Stimulated activated CD8-positive, alpha-beta memory T cell treated with anti-CD3 and anti-CD28 coated beads, Interleukin-15, amount 100 ng/mL, for 1 hour (primary cell): ENCODE measurements around the gene ATRNL1.
"Not testable (repeated sequence)": the region's sequence is repeated elsewhere in the genome, so short reads cannot be mapped to it uniquely, and the experiment has no call there.

ENCODE experiments used
- DNase-seq: peaks from one replicate; pipeline ENCODE4 v3.0.0-alpha.2; 2020; ENCODE audit warnings: low read depth

Gene ATRNL1

DNA sequence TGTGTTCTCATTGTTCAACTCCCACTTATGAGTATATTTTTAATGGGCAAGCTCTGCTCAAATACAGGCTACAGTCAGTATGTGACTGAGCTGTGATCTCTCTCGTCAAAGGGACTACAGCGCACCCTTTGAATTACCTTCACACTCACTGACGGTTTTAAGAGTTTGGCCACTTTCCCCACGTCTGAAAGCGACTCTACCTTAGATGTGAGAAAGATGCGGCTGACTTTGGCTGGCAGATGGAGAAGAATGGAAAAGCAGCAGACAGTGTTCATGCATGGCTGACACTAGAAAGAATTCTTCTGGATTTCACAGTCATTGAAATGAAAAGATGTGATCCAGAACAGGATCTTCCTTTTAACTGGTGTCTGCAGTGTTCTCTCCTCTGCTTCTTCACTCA, 2.0 kb upstream of the ATRNL1 start:
- no peak for DNase-seq

DNA sequence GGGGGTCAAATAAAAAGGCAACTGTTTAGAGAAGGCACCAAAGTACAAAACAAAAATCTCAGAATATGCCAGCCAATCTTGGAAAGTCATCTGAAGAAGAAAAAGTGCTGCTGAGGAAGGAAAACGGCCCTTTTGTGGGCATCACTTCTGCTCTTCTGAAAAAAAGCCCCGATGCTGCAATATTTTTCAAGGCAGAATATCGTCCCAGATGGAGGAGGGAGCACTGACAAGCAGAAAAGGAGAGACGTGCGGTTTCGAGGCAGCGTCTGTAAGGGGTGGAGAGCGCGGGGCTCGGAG, 959 bp upstream of the ATRNL1 start:
- no peak for DNase-seq

DNA sequence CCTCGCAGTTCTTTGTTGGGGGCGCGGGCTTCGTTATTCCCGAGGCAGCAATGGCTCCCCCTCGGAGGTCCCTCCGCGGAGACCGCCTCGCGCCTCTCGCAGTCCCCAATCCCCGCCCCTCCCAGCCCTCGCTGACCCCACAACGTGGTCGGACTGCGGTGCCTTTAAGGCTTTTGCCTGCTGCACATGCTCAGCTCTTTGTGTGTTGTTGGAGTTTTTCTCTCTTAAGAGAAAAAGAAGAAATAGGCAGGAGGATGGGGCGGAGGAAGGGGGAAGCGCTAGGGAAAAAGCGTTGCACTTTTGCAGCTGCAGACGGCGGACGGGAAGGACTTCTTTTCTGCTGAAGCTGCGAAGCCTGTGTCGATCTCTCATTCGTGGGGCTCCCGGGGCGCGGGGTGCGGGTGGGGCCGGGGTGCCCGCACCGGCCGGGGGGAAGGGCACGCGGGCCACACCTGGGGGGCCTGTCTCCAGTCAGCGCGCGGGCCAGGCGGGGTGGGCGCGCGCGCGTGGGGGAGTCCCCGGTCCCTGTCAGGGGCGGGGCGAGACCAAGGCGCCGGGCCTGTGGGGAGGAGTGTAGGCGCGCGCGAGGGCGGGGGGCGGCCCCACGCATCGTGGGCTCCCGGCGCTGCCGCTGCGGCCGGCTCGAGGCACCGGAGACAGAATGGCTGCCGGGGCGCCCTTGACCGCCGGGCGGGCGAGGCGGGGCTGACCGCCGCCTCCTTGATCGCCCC, 445 bp upstream of the ATRNL1 start:
- no peak for DNase-seq

DNA sequence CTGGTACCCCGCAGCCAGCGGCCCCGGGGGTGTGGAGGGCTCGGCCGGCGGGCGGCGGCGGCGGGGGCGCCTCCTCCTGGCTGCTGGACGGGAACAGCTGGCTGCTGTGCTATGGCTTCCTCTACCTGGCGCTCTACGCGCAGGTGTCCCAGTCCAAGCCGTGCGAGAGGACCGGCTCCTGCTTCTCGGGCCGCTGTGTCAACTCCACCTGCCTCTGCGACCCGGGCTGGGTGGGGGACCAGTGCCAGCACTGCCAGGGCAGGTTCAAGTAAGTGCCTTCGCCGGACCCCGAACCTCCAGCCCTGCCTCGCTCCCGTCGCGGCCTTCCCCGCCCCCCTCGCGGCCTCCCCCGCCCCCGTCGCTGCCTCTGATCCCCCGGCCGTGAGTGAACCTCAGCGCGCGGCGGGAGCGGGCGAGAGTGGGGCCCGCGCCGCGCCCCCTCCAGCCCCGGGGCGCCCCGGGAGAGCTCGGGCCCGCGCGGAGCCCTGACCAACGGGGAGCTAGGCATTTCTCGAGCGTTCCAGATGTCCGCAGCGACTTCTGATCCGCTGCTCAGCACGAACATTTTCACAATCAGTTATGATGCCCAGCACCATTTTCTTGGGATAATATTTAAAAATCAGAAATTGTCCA, 727 bp downstream of the ATRNL1 start:
- DNase-seq: no peak

DNA sequence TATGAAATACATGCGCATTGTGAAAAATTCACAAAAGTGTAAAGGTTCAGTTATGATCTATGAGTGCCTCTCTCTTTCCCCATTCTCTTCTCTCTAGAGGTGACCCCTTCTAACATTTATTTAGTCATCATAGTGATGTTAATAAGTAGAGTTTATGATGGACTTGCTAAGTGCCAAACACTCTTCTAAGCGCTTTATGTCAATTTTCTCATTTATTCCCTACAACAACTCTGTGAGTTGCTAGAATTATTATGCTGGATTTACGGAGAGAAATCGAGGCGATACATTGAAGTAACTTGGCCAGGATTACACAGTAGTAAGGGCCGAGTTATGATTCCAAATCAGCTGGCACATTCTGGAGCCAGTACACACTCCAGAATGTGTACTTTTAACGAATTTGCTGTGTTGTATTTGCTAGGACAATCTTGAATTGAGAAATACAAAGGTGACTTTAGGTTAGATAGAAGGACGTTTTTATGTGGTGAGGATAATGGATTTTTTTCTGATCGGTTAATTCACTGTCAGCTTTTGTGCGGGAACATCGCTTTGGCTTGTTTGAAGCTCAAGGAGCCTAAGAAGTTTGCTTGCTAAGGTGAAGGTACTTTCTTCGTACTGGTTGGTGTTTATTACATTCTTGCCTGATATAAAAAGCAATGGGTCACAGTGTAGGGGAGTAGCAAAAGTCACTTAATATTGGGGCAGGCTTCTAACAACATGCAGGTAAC, 1.4 kb downstream of the ATRNL1 start:
- DNase-seq: no peak

DNA sequence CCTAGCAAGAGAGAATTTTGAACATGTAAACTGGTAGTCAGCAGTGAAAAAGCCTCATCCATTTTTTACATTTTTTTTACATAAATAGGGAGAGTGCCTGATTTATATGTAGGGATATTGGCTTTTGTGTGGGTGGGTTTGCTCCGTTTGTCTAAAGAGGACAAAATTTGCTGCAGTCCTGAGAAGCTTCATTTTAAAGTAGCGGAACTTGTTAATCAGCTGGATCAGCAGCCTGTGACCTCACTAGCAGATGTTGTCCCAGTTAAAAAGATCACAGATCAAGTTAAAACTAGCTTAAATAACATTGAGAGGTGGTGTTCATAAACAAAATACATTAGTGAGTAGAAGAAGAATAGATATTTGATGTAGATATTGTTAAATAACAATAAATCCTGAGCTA, 2.6 kb downstream of the ATRNL1 start:
- DNase-seq: no peak

DNA sequence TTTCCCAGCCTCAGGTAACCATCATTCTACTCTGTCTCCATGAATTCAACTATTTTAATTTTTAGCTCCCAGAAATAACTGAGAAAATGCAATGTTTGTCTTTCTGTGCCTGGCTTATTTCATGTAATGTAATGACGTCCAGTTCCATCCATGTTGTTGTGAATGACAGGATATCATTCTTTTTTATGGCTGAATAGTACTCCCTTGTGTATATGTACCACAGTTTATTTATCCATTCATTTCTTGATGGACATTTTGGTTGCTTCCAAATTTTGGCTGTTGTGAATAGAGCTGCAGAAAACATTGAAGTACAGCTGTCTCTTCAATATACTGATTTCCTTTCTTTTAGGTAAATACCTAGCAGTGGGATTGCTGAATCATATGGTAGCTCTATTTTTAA, 10.5 kb downstream of the ATRNL1 start:
- no peak for DNase-seq

DNA sequence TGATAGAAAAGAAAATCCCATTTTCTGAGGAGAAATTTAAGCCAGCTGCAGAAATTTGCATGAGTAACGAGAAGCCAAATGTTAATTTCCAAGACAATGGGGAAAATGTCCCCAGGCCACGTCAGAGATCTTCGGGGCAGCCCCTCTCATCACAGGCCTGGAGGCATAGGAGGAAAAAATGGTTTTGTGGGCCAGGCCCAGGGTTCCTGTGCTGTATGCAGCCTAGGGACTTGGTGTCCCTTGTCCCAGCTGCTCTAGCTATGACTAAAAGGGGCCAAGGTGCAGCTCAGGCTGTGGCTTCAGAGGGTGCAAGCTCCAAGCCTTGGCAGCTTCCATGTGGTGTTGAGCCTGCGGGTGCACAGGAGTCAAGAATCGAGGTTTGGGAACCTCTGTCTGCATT, 12.2 kb downstream of the ATRNL1 start:
- DNase-seq: not testable (repeated sequence)

DNA sequence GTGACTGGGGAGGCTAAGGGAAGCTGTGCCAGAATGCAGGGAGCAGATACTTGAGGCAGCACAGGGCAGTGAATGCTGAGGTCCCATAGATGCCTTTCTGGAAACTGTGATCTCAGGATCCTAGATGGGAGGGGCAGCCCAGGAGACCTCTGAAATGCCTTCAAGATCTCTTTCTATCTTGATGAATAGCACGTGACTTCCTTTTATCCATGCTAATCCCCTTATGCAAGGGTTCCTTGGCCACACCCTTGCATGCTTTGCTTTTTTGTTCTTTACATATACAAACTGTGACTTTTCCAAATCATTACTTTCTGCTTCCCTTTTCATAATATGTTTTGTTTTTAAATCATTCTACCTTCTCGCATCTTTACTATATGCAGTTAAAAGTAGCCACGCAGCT, 14.7 kb downstream of the ATRNL1 start:
- DNase-seq: no peak

DNA sequence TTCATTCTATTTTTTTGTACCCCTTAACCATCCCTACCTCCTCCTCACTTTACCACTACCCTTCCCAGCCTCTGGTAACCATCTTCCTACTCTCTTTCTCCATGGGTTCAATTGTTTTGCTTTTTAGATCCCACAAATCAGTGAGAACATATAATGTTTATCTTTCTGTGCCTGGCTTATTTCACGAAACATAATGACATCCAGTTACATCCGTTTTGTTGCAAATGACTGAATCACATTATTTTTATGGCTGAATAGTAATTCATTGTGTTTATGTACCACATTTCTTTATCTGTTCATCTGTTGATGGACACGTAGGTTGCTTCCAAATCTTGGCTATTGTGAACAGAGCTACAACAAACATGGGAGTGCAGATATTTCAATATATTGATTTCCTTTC, 24.1 kb downstream of the ATRNL1 start:
- no peak for DNase-seq

DNA sequence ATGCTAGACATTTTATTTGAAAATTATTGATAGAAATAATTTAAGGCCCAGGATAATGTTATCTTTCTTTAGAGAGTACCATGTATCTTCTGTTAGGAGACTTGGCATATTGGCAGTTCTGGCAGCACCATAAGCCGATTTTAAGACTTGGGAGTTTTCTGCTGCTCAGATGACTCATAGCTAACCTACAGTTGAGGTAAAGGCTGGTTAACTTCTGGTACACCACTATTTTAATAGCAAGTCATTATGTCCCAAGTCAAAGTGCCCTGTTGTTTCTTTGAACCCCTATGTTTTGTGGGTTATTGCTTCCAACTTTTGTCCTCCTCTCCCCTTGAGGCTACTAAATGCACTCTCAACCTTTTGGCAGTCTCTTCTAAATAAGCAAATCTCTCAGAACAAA, 25.2 kb downstream of the ATRNL1 start:
- no peak for DNase-seq

DNA sequence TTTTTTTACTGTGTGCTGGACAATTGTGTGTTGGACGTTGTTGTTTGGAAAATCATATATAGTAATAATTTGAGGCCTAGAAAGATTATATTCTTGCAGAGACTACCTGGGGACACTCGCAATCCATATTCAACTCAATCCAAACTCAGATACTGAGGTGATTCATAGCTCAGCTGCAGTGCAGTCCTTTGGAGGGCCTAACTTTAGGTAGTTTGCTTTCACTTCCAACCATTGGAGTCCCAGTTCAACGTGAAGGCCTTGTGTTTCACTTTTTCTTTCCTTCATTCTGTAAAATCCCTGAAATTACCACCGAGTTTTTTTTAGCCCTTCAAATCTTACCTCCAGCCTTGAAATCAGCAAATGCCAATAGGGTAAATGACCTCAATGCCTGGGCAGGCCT, 32.3 kb downstream of the ATRNL1 start:
- no peak for DNase-seq

DNA sequence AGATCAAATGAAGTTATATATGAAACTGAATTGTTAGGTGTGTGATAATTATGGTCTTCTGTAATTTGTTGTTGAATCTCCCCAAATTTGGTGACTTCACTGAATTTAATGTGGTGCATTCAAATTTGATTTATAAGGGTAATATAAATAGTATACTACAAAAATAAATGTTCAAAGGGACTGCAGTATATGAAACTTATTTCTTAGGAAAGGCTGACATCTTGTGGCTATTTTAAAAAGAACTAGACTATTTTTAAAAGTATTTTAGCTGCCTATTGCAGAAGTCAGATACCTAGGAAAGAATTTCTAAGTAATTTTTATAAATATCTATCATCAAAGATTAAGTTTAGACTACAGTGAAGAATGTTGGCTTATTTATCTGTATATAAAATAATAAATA, 36.6 kb downstream of the ATRNL1 start:
- DNase-seq: no peak

DNA sequence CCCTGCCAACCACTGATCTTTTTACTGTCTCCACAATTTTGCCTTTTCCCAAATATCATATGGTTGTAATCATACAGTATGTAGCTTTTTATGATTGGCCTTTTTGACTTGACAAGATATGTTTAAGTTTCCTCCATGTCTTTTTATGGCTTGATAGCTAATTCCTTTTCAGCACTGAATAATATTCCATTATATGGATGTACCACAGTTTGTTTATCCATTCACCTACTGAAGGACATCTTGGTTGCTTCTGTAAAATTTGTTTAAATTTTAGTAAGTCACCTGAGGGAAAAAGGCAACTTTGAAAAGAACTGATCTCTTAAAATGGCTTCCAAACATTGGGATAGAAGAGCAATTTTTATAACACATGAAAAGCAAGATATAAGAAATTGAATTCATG, 43.5 kb downstream of the ATRNL1 start:
- DNase-seq: no peak

DNA sequence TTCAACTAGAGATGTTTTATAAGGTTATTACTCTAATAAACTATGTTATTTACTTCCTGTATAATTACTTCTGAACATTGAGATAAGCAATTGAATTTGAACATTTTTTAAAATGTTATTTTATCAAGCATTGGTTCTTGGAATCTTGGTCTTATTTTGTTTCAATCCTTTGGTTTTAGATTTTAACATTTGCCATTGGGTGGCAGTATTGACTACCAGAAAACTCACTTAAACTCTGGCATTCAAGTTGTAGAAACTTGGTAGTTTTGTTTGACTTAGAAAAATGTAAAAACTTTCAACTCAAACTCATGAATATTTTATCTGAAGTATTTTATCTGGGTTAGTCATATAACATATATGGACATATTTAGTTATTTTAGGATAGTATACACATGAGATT, 48.1 kb downstream of the ATRNL1 start:
- DNase-seq: no peak

DNA sequence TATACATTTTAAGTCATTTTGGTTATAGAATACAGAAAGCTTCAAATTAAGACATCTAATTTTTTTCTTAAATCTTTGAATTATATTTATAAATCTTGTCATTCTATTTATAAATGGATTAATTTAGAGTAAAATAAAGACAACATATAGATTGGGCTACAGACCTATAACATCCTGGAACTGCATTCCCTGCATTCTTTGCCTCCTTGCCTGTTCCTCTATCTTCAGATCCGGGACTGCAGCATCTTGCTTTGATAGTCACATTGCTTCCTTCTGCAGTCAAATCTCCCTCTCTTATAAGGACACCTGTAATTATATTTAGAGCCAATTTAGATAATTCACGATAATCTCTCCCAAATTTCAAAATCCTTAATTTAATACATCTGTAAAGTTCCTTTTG, 64.2 kb downstream of the ATRNL1 start:
- DNase-seq: no peak

DNA sequence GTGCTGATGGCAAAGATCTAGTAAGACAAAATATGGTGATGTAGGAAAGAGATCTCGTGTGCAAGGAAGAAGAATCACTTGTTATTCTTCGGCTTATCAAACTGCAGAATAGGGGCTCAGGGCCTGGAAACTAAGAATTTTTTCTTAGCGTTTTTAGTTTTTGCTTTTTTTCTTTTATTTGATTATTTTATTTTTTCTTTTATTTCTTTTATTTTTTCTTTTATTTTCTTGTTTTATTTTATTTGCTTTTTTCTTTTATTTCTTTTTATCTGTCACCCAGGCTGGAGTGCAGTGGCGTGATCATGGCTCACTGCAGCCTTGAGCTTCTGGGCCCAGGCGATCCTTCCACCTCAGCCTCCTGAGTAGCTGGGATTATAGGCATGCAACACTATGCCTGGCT, 70.0 kb downstream of the ATRNL1 start:
- no peak for DNase-seq

DNA sequence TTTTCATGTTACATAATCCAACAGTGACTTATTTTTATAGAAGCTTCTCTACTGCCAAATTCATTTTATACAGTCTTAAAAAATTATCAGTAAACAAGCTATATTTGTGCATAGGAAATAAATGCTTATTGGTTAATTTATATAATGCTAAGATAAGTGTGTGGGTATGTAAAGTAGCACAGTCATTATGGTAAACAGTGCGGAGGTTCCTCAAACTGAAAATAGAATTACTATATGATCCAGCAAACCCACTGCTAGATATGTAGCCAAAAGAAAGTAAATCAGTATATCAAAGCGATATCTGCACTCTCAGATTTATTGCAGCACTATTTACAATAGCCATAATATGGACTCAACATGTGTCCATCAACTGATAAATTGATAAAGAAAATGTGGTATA, 71.1 kb downstream of the ATRNL1 start:
- DNase-seq: no peak

DNA sequence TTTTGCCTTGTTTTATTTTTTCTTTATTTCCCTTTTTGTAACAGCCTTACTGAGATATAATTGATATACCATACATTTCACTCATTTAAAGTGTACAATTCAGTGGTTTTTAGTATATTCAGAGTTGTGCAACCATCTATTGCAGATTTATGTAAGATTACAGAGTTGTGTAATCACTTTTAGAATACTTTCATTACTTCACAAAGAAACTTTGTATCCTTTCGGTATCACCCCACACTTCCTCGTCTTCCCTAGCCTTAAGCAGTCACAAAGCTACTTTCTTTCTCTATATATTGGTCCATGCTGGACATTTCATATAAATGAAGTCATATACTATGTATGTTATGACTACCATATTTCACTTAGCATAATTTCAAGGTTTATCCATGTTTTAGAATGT, 74.6 kb downstream of the ATRNL1 start:
- DNase-seq: no peak

DNA sequence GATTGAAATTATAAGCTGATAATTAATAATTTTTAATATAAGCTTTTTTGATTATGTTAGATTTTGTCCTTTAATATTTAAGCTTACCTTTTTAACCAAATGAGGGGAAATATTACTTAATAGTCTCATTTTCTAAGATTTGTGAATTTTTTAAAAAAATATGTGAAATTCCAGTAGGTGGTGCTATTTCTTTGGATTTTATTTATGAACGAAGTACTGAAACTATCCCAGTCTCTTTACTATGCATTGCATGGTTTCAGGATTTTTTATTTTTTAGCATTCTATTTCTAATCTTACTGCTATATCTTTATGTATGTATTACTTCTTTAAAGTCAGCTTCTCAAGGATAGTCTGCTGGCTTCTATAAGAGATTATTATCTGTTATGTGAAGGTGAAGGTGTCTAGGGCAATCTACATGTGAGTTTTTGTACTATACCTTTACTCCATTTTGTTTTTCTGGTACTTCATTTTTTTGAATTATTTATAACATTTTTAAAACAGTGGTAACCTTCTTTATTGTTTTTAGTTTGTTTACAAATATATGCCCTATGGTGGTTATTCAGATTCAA, 78.3 kb downstream of the ATRNL1 start:
- DNase-seq: no peak

DNA sequence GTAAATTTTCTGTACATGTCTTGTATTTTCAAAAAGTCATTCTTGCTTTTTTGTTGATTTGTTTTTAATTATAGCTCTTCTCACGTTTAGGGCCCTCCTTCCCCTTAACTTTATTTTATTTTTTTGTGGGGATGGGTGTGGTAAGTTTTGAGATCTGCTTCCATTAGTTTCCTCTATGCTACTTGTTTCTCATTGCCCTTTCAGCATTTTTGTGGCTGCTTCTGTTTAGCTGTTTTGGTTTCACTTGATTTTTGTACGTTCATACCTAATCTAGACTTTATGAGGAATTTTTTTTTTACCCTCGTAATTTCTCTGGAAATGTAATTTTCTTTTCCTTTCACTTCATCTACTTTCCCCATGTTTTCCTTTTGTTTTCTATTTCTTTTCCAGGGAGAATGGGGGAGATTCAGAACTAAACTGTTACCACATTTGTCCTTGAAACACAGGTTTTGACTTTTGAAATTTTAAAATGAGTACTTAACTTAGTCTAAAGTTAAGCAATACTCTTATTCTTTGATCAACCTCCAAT, 80.8 kb downstream of the ATRNL1 start:
- no peak for DNase-seq

DNA sequence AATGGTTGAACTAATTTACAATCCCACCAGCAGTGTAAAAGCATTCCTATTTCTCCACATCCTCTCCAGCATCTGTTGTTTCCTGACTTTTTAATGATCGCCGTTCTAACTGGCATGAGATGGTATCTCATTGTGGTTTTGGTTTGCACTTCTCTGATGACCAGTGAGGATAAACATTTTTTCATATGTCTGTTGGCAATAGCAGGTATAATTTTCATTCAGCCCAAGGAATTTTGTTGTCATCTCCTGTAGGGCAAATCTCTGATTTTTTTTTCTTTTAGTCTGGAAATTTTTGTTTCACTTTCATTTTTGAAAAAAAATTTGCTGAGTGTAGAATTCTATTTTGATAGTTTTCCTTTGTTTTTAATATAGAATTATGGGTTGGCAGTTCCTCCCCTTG, 114.1 kb downstream of the ATRNL1 start:
- not testable (repeated sequence) for DNase-seq

DNA sequence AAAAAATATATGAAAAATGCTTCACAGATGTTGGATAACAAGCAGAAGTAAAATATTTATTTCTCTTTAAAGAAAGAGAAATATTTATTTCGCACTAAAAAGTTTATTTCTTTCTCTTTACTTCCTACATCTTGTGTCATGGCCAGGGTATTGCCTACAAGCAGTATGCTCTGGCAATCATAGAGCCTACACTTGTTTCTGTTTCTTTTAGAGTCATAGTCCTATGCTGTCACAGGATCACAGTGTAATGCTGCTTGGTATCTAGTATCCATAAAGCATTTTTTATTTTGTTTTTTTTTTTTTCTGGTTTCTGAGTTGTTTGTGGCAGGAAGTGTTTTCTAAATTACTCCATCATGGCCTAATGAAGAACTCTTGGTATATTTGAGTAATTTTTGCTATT, 116.0 kb downstream of the ATRNL1 start:
- no peak for DNase-seq
